ENCODE measurements around the gene AGMO. TPM values are rescaled to one million over a fixed set of nuclear protein-coding genes. Genes with fewer than 3 reads are reported as not detected.

AGMO gene
- polyA plus RNA-seq, 10 donors, result 0.20 to 0.71 (median 0.38) TPM

Other genes starting within 250 kb of the AGMO start
- gene MEOX2, start 124.7 kb upstream of the AGMO start, polyA plus RNA-seq (ENCODE audit: insufficient read length in 10 of 10), result 100 to 1,000 TPM in 1 of 10 donors, 10 to 100 TPM in 9; 42.1 to 101 (median 76.2) TPM